Measurements from ENCODE around the gene ADCY5.

ADCY5 gene

DNA sequence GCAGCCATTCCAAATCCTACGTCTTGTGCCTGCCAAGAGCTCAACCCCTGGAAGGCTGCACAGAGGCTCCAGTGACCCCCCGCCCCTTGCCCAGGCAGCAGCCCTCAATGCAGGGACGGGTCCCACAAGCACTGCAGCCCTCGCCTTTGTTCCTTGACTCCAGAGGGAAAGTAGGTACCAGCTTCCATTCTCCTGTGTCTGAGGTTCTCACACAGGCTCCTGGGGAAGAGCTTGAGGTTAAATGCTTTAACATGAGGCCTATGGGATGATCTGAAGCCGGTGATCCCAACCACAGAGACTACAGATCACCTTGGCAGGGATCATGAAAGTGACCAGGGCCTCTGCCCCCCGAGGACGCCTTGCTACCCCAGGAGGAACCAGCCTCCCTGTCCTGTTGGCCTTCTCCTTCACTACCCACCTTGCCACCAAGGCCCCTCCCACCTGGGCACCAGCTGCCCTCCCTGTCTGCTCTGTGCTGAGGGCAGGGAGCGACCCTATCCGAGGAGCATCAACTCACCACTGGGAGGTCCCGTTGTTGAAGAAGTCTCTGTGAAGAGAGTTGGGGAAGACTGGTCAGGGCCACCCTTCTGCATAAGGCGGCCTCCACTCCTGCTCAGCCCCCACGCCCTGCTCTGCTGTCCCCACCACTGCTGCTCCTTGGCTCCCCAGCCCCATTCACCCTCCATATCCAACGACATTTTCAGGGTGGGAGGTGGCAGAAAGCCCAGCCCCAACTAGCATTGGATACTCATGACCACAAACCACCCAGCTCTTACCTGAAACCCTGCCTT is 151.9 kb downstream of the ADCY5 start:
- DNase-seq: no peak

DNA sequence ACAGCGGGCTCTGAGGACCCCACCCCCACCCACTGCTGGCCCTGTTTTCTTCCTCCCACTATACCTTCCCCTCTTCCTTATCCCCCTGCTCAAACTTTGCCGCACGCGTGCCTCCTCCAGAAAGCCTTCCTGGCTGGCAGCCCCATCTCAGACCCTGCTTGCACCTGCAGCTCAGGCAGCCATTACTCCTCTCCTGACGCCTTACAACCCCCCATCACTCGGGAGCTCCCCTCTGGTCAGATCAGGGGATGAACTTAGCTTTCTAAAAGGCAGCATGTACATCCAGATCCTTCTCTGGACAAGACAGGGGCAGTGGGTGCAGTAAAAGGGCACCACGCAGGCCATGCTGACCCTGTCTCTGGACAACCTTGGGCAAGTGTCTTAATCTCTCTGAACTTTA is 152.6 kb downstream of the ADCY5 start:
- no peak for DNase-seq

DNA sequence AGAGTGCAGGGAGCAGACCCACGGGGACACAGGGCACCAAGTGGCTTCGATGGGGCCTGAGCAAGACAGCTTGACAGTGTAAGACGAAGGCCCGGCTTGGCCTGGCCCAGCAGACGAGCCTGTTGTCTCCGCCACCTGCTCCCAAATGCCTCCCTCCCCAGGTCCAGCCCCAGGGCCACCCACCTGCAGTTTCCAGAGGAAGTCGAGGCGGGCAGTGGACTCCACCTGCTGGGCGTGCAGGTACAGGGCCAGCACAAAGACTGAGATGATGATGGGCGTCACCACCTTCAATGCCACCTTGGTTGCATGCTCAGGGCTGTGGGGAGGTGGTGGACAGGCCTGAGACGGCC is 153.0 kb downstream of the ADCY5 start:
- DNase-seq: no peak

DNA sequence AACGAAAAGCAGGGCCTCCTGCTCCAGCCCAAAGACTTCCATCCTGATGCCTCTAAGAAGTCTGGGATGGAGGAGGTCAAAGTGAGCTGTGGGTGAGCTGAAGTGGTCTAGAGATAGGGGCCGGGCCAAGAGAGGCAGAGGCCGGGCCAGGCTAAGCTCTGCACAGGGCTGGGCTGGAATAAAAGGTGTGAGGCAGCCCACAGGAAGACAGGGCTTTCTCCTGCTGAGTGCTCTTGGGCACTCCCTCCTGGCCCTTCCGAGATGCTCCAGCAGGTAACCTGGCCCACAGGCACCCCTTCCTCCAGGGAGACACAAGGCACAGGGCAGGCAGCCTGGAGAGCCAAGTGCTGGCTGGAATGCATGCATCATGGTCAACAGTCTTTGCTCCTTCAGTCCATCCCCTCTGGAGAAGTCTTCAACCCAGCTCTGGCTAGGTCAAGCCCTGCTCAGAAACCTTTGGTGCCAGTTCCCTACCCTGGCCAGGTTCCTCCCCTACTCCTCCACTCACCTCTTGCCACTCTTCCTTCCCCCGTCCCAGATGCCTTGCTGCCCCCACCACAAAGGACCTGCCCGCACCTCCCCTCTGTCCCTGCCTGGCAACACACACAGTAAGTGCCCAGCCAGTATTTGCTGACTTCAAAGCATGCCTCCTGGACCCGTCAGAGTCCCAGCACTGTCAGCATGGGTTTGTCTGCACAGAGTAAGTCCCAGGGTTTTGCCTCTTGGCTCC is 153.6 kb downstream of the ADCY5 start:
- DNase-seq: no peak

DNA sequence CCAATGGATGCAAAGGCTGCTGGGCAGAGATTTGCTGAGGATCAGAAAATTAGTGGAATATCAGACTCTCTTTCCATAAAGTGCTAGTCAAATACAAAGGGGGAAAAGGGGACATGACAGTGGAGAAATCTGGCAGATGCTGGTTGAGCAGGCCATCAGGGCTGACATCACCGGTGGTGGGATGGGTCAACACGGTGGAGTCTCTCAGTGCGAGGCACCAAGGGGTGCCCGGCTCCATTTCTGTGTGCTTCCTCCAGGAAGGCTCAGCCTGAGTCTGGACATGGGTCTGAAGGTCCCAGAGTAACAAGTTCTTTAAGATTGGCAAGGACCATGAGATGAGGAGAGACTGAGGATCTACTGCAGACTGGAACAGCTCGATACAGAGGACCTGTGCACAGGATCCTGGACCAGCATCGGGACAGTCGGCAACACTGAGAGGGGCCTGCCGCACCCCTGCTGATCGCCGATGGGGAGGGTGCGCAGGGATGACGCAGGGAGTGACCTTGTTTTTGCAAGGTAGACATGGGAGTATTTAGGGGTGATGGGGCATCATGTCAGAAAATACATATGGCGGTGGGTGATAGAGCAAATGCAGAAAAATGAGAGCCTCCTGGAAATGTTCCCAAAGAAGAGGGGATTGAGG is 154.5 kb downstream of the ADCY5 start:
- no peak for DNase-seq

DNA sequence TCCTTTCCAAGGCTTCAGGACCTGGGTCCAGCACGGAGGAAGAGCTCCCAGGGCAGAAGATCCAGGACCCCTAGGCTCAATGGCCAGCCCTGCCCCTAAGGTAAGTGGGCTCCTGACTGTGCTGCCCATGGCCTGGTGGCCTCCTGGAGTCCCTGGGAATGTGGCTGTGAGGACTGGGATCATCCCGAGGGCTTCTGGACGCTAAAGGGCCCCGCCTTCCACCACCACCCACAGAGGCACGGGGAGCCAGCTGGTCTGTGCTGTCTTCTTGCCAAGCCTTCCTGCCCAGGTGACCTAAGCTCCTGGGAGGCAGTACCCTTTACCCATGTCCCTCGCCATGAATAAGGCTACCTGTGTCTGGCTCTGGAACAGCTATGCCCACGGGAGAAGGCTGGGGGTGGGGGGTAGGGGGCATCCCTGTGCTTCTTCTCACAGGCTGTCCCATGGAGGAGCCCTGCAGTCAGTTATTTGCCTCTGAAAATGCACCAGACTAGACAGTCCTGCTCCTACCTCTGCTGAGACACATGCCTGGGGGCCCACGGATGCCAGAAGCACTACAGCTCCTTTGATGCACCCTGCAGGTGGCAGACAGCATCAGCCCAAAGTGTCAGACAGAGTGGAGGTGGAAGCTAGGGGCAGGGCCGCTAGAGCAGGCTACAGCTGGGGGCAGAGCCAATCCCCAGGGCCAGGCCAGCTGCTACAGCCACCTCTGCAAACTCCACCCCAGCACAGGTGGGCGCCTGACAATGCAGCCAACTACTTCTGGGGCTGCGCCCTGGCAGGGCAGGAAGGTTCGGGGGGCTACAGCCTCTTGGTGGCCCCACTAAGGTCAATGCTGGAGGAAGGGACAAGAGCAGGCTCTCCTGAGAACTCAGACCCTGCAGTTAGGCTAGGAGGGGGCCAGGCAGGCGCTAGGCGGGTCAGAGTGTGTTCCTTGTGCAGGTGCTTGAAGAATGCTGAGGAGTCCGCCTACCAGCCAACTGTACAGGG is 156.3 kb downstream of the ADCY5 start:
- no peak for DNase-seq

DNA sequence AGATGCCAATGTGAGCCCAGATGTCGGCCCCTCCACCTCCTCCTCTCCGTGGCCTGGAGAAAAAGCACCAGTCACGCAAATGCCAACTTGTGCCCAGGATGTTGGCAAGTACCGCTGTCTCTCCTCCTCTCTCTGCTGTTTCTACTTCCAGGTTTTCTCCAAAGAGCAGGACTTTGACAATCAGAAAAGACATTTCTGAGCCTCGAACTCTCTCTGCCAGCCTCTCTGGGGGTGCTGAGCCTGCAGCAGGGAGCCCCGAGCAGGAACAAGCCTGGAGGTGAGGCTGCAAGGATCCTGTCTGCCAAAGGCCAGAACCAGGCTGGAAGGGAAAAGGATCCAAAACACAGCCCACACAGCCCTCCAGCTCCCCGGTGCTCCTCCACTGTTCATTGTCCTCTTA is 157.5 kb downstream of the ADCY5 start:
- DNase-seq: no peak

DNA sequence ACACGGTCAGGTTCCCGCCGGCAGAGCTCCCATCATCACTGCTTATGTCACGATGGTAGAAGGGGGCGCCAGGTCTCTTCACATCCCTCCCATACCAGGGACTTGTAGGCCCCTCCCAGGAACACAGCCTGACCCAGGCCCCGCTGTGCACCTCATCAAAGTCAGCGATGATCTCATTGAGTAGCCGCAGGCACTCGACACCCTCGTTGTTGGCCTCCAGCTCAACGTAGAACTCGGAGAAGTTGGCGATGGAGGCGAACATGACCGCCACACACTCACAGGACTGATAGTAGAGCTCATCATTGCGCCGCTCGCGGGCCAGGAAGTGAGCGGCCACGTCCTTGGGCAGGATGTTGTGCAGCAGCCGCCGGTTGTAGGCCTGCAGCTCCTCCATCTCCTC is 157.9 kb downstream of the ADCY5 start:
- DNase-seq: no peak

DNA sequence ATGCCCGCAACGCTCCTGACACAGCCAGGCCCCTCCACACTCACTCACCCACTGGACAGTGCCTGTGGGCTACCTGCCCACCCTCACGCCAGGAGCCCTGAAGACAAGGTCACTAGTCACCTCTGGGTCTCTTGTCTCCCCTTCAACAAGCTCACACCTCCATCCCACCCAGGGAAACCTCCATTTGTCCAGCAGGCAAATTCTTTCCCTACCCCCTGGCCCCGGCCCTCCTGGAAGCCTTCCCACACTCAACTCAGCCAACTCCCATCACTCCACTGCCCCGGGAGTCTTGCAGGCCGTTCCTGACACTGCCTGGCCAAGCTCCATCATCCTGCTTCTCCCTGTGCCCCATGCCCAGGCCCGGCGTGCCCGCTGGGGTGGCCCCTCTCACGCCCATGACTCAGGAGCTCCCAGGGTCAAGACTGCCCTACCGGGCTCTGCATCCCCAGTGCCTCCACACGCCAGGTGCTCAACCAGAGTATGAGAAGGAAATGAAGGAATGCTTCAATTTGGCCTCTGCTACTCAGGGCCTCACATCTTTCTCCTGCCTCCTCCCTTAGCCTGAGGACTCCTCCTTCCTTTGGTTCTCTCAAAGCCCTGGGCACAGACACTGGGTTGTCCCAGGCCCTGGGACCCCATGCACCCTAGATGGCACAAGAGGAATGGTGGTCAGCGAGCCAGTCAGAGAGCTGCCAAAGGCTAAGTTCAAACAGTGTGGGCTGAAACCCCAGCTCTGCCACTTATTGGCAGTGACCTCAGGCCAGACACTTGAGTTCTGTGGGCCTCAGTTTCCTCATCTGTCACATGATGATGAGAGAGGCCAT is 158.6 kb downstream of the ADCY5 start:
- no peak for DNase-seq

DNA sequence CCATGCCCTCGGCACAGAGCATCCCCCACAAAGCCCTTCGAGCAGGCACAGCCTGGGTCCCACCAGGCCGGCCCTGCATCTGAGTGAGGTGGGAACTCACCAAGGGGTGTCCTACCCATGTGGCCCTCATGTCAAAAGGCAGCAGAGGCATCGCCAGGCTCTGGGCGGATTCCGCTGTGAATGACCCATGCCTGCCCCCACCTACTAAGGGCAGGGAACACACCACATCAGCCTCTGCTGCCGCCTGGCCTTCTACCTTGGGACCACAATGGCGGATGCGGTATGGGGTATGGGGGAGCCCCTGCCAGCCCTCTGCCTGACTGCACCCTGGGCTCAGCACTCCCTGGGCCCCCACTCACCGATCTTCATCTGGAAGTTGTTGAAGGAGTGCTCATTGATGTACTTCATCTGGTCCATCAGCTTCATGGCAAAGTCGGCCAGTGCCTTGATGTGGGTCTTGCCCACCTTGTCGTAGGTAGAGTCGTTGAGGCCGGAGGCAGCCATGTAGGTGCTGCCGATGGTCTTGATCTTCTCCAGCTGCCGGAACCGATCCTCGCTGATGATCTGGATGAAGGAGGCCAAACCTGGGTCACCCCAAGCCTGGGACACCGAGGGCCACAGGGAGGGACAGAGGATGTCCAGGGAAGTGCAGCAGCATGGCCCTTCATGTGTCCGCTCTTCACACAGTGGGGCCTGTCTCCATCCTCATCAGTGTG is 159.3 kb downstream of the ADCY5 start:
- DNase-seq: no peak

DNA sequence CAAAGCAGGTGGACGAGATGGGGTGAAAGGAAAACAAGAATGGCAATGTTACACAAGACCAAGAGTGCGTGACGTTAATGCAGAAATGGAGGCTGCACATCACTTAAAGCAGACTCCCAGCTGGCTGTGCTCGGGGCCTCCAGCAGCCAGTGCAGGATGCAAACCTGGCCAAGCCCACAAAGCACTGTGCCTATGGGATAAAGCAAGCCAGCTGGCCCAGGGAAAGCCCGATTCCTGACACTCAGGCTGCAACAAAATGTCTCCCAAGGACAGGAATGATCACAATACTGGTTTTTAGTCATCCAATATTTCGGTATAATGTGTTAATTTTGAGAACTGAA is 161.0 kb downstream of the ADCY5 start:
- no peak for DNase-seq

DNA sequence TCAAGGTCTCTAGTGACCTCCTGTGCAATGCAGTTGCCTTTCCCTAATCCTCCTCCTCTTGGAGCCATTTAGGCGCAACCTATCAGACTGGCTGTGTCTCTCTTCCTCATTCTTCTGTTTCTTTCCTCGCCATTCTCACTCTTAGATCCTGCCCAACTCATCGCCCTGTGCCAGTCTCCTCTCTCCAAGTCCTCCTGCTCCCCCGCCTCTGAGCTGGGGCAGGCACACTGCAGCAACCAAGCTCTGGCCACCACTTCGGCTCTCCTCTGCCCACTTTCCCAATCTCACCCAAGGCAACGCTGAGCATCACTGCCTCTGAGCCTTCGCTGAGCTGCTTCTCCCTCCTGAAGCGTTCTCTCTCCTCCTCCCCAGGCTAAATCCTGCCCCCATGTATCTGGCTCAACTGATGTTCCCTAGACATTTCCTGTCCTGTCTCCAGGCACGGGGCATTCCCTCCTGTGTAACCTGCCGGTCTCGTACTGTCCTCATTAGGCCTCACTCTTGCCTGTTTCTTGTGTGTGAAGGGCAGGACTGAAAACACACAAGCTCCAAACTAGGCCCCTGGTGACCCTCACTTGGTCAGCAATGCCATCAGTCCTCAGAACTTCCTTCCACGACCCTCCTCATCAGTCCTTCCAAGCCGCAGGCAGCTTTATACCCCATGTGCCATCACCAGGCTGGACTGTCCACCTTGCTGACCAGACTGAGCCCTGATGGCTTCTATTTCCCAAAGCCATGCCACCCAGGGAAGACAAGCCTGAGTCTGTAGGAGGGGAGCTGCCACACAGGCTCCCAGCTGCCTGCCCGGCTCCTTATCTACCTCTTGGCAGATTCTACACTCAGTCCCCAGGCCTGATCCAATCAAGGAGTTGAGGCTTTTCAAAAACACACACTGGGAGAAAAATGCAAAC is 161.6 kb downstream of the ADCY5 start:
- no peak for DNase-seq

DNA sequence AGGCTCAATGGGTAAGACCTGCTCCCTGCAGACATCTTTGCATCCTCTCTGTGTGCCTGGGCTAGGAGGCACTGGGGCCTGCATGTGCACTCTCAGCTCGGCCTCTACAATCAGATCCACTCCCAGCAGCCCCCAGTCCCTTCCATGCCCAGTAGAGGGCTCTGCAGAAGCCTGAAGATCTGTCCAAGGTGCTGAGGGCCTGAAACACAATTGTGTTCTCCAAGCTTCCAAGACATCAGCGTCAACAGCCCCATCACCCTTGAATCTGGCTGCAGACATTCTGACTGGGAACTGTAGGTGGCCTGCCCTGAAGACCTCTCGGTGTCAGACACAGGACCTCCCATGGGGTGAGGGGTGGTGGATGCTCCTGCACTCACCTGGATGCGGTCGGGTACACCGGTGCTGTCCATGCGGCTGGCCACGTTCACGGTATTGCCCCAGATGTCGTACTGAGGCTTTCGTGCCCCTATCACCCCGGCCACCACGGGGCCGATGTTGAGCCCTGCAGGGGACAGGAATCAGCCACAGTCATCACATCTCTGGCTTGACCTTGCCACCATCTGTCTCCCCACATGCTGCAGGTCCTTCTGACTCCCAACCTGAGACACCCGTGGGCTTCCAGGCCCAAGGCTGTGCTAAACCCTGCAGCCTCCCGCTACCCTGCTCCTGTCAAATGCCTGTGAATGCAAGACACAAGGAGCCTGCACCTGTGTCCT is 162.4 kb downstream of the ADCY5 start:
- DNase-seq: no peak

DNA sequence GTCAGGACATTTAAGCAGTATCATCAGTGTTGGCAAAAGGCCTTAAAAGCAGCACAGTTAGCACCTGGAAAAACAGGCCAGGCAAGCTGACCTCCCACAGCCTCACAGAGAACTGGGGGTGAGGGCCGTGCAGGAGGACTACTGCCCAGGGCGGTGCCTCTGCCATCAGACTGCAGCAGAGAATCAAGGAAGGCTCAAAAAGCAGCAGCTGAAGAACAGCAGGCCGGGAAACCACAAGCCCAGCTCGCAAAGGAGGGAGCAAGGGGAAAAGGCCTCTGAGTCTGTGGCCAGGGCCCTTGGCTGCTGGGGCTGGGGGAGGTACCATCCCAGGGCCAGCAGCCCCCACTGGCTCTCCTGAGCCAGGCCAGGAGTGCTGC is 163.0 kb downstream of the ADCY5 start:
- no peak for DNase-seq

DNA sequence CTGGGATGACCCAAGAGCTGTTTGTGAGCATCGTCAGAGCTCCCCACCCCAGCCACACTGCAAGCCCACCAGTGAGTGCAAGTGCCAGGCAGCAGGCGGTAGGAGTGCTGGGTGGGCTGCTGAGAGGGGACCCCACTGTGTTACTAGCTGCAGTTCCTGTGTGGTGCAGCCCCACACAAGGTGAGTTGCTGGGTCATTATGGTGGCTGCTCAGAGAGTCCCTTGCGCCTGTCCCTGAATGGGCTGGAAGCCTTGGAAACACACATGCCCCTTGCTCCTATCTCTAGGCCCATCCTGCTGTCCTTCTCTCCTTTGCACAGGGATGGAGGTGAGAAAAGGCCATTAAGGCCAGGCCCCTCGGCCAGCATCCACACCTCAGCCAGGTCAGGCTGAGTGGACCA is 163.4 kb downstream of the ADCY5 start:
- DNase-seq: no peak

DNA sequence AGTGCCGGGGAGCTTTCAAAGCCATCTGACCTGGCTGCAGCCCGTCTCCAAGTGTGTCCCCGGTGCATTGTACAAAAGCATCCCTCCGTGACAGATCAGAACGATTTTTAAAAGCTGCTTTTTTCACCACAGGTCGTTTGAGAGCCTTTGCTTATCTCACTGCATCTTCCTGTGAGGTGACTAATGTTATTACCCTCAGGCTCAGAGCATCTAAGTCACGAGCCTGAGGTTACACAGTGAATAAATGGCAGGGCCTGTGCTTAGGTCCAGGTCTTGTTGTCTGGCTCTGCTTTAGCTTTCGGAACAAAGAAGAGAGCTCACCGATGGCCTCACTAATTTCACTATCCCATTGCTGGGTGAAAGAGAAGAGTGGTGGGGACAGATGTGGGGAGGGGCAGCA is 163.8 kb downstream of the ADCY5 start:
- DNase-seq: no peak

DNA sequence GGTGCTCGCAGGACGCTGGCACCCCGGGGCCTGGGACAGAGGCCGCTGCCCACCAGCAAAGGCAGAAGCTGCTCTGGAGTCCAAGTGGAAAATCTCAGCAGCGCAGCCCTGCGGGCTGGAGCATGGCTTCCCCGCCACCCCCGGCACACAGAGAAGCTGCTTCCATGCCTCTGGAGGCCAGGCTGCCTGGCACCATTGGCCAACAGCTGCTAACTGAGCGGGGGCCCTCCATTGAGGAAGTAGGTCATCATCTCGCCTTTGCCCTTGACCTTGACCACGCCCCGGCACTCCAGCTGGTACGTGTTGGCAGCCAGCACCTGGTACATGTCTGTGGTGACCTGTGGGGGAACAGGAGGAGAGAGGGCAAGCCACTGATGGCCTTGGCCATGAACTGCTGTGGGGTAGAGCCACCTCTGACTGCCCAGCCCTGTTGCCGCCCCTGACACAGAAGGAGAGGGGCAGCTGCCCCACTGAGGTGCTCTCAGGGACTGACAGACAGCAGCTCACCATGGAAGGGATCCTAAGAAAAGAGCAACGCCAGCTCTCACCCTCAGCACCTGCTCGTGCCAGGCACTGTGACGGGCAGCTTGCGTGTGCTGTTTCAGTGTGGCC is 164.4 kb downstream of the ADCY5 start:
- DNase-seq: no peak

DNA sequence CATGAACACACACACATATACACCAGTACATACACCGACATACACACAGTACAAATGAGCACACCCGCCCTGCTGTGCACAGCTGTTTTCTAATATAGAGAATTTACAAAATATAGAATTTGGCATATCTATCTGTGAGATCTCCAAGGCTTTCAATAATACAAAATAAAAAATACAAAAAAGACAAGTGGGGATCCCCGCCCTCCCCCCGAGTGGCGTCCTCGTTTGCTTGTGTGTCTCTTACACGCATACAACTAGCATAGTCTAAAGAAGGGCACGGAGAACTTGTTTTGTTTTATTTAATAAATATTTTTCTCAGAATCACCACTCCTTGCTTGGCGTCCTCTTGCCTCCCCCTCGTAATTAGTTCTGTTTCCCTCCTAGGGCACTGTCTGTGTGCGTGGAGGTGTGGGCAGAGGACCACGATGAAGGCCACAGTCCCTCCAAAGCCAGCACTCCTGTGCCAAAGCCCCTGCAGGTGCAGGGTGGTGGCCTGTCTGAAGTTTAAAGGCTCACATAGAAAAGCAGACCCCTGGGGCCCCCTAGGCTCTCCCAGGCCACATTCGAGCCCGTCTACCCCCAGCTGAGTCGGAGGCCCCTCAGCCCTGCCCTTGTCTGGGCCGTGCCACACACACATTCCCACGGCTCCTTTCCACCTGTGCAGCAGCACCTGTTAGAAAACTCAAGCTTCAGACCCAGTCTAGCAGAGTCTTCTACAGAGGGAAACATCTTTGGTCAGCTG is 165.1 kb downstream of the ADCY5 start:
- no peak for DNase-seq

DNA sequence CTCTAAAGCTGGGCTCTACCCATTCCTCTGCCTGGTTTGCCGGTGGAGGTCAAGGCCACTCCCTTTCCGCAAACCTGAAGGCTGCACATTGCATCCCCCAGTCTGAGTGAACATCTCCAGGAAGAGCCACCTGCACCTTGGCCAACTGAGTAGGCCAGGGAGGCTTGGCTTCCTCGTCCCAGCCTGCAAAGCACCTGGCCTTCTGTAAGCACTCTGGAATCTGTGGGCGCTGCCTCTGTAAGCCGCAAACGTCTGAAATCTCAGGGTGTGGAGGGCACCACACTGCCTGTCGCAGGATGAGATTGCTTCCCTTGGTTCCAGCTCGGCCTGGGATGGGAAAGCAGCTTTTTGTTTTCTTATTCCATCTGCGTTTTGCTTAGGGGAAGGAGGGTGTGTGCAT is 165.8 kb downstream of the ADCY5 start:
- DNase-seq: no peak
